Kidney (tissue), 14 donors: ENCODE results near the gene PRDM15. TPM values are rescaled to one million over a fixed set of nuclear protein-coding genes. Genes with fewer than 3 reads are reported as not detected.

Experiments
- DNase-seq, 5 donors: peaks; one replicate each; pipeline ENCODE4 v3.0.0-alpha.2; 2013 to 2020
- FAIRE-seq: peaks from 2 replicates; lab custom pipeline; 2012; peaks lifted over from hg19 to GRCh38; lab: Jason Lieb, UNC
- H3K27ac ChIP-seq, 2 donors: one replicate each; pipeline ENCODE4 v1.7.0; 2013; ENCODE audit warnings: low read depth in 2 of 2, low read length in 2 of 2, inconsistent platforms in 1 of 2
- H3K27me3 ChIP-seq: one replicate; pipeline ENCODE4 v1.7.1; 2013; ENCODE audit warnings: low read length, inconsistent platforms; ENCODE audit not compliant: control insufficient read depth, insufficient read depth
- H3K36me3 ChIP-seq, 3 donors: one replicate each; pipeline versions ENCODE4 v1.7.0 to v1.7.1; 2013; ENCODE audit warnings: low read length in 3 of 3, control low read depth in 1 of 3, inconsistent platforms in 1 of 3; ENCODE audit not compliant: insufficient read depth in 3 of 3, control insufficient read depth in 2 of 3
- H3K4me1 ChIP-seq, 3 donors: one replicate each; pipeline versions ENCODE4 v1.7.0 to v1.7.1; 2013; ENCODE audit warnings: low read length in 3 of 3, inconsistent platforms in 1 of 3, low read depth in 1 of 3; ENCODE audit not compliant: control insufficient read depth in 2 of 3, insufficient read depth in 2 of 3
- H3K4me3 ChIP-seq, 3 donors: one replicate each; pipeline versions ENCODE4 v1.7.0 to v1.8.1; 2013; ENCODE audit warnings: low read length in 3 of 3, control low read depth in 1 of 3, inconsistent platforms in 1 of 3
- H3K9ac ChIP-seq, 3 donors: one replicate each; pipeline versions ENCODE4 v1.7.0 to v1.7.1; 2013; ENCODE audit warnings: low read length in 3 of 3, control low read depth in 1 of 3, inconsistent platforms in 1 of 3
- H3K9me3 ChIP-seq, 3 donors: one replicate each; pipeline versions ENCODE4 v1.7.0 to v1.7.1; 2013; ENCODE audit warnings: low read length in 3 of 3, control low read depth in 1 of 3, inconsistent platforms in 1 of 3; ENCODE audit not compliant: control insufficient read depth in 2 of 3, insufficient read depth in 1 of 3
- intact Hi-C: fragments of 100-400 bp; cut with DNase I; formaldehyde crosslinking; loops from one replicate; pipeline ENCODE4 v1.11.1; 2022
- polyA plus RNA-seq: library from polyadenylated mRNA; stranded (reverse); fragments of 350-450 nt; fragmentation: Illumina TruSeq; extraction: RNeasy Lipid Tissue Mini Kit (QIAGEN cat#74804); gene quantifications from one replicate; pipeline ENCODE4 v1.2.3, GENCODE V29; 2014; ENCODE audit warnings: low read depth, low replicate concordance; ENCODE audit not compliant: insufficient read depth
- total RNA-seq: library from RNA; stranded (reverse); fragmentation: NEBNext Ultra II Directional; extraction: Animal tissue kit (Norgen Biotek cat#: 25700); gene quantifications from one replicate; pipeline ENCODE4 v1.2.1, GENCODE V29; 2021
- TF ChIP-seq, protein P1 (sequence below): IDR thresholded peaks from 3 replicates; pipeline ENCODE4 v1.5.1; 2012; ENCODE audit warnings: mild to moderate bottlenecking, moderate library complexity, borderline replicate concordance; ENCODE audit not compliant: insufficient read depth; ENCODE audit errors: extremely low read depth
- donor health status: control.
- donor health status: control.
- donor health status: control.
- donor health status: control.
- donor health status: control.
- donor health status: DM: yes; HTN: yes; CAD: no.
- donor health status: Normal renal cell carcinoma (clear cell type).

The PRDM15 gene
- total and polyA plus RNA-seq, 2 donors from 2014 or later, result 1.3 to 8.4 TPM

- FAIRE-seq, result no peak
- H3K27ac ChIP-seq, result no peak overlapping the region
- H3K9ac ChIP-seq, result peak overlapping the region; percentile 49 to 98 (median 62)
- peak; percentile 41 to 84 (median 62) for DNase-seq
- H3K9me3 ChIP-seq, result no peaks in the 10 kb centered on the region
- H3K4me3 ChIP-seq, result peak overlapping the region; percentile 63 to 86 (median 73)
- TF ChIP-seq, protein P1, sequence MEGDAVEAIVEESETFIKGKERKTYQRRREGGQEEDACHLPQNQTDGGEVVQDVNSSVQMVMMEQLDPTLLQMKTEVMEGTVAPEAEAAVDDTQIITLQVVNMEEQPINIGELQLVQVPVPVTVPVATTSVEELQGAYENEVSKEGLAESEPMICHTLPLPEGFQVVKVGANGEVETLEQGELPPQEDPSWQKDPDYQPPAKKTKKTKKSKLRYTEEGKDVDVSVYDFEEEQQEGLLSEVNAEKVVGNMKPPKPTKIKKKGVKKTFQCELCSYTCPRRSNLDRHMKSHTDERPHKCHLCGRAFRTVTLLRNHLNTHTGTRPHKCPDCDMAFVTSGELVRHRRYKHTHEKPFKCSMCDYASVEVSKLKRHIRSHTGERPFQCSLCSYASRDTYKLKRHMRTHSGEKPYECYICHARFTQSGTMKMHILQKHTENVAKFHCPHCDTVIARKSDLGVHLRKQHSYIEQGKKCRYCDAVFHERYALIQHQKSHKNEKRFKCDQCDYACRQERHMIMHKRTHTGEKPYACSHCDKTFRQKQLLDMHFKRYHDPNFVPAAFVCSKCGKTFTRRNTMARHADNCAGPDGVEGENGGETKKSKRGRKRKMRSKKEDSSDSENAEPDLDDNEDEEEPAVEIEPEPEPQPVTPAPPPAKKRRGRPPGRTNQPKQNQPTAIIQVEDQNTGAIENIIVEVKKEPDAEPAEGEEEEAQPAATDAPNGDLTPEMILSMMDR, result no peak
- intact Hi-C loops, result no loop called here
- H3K36me3 ChIP-seq, result no peaks in the 10 kb centered on the region
- peaks cover 0 to 3% (median 2%) of the 10 kb centered on the region in 3 donors for H3K4me1 ChIP-seq
- no peaks in the 10 kb centered on the region for H3K27me3 ChIP-seq
Measured at GRCh38 chr21:41877901-41878830, 978 bp downstream of the PRDM15 start.

GRCh38 chr21:41876928-41877652 is 2.1 kb downstream of the PRDM15 start:
- Histone ChIP-seq H3K9me3 (no peaks in the 10 kb centered on the region), H3K36me3 (no peaks in the 10 kb centered on the region), H3K4me3 (peak overlapping the region in 1 of 3 donors; percentile 86), H3K4me1 (peaks cover 0 to 3% (median 2%) of the 10 kb centered on the region in 3 donors), H3K27ac (no peak overlapping the region), H3K27me3 (no peaks in the 10 kb centered on the region), H3K9ac (peak overlapping the region in 1 of 3 donors; percentile 34)
- FAIRE-seq (no peak), DNase-seq (no peak)
- intact Hi-C loops, result no loop called here
- TF ChIP-seq, protein P1, result no peak

DNA sequence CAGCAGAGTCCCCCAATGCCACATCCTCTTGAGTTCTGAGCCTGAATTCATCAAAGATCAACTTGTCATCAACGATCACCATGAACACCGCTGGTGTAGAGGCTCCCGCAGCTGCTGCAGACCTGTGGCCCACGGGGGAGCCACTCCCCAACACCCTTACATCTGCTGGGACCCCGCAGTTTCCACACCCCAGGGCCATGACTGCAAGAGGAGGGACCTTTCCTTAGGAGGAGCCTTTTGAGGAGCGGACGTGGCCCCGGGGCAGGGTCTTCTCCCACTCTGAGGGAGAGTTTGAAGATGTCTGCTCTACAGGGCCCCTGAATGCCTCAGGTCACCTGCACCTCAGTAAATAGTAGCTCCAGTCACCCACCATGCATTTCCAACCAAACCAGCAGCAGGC is 2.7 kb downstream of the PRDM15 start:
- H3K36me3 ChIP-seq, result no peaks in the 10 kb centered on the region
- DNase-seq (no peak), FAIRE-seq (no peak)
- peaks cover 0 to 3% (median 2%) of the 10 kb centered on the region in 3 donors for H3K4me1 ChIP-seq
- intact Hi-C loops, result no loop called here
- no peak overlapping the region for H3K9ac ChIP-seq
- no peaks in the 10 kb centered on the region for H3K27me3 ChIP-seq
- H3K27ac ChIP-seq, result no peak overlapping the region
- H3K4me3 ChIP-seq, result no peak overlapping the region
- TF ChIP-seq, protein P1, result no peak
- H3K9me3 ChIP-seq, result no peaks in the 10 kb centered on the region
